PFSK-1 (cell line): ENCODE measurements around the gene CHD3.

Source experiments
- FOXP2 ChIP-seq: optimal IDR thresholded peaks from 2 replicates; pipeline ENCODE3; 2011; ENCODE audit warnings: borderline replicate concordance, control low read depth, inconsistent platforms; ENCODE audit not compliant: insufficient read depth; ENCODE audit errors: extremely low read length, extremely low read depth
- POLR2AphosphoS5 ChIP-seq: IDR thresholded peaks from 2 replicates; pipeline ENCODE4 v1.6.1; 2012; ENCODE audit warnings: low read depth, mild to moderate bottlenecking, control low read depth, low read length, moderate library complexity
- SIN3A ChIP-seq: IDR thresholded peaks from 2 replicates; pipeline ENCODE4 v1.6.1; 2012; ENCODE audit warnings: mild to moderate bottlenecking, low read length, moderate library complexity, borderline replicate concordance; ENCODE audit not compliant: insufficient read depth
- TAF1 ChIP-seq: IDR thresholded peaks from 2 replicates; pipeline ENCODE4 v1.6.1; 2012; ENCODE audit warnings: low read length, control low read depth, borderline replicate concordance; ENCODE audit not compliant: insufficient read depth
- TF ChIP-seq, protein P1 (sequence below), 2 experiments: IDR thresholded peaks; 2 replicates each; pipeline versions ENCODE4 v1.6.1 to v1.8.0; 2011 to 2012; ENCODE audit warnings: low read depth in 2 of 2, low read length in 2 of 2, control low read depth in 1 of 2, inconsistent platforms in 1 of 2, mild to moderate bottlenecking in 1 of 2, moderate library complexity in 1 of 2; ENCODE audit not compliant: insufficient read depth in 1 of 2

DNA sequence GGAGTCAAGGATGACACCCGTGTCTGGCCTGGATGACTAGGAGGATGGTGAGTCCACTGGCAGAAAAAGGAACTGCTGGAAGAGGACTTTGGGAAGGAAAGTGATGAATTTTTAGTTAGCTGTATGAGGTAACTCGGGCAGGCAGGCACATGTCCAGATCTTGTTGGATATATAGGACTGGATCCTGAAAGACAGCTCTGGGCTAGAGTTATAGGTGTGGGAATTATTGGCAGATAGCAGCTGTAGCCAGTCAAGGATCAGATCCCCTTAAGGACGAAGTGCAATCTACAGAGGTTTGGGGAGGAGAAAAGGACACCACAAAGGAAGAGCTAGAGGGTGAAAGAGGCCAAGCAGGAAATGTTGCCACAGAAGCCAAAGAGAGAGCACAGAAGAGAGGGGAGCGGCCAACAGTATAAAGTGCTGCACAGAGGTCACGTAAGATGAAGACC lies 20.7 kb upstream of the CHD3 start:
- no peak for TF ChIP-seq SIN3A
- TF ChIP-seq, protein P1, sequence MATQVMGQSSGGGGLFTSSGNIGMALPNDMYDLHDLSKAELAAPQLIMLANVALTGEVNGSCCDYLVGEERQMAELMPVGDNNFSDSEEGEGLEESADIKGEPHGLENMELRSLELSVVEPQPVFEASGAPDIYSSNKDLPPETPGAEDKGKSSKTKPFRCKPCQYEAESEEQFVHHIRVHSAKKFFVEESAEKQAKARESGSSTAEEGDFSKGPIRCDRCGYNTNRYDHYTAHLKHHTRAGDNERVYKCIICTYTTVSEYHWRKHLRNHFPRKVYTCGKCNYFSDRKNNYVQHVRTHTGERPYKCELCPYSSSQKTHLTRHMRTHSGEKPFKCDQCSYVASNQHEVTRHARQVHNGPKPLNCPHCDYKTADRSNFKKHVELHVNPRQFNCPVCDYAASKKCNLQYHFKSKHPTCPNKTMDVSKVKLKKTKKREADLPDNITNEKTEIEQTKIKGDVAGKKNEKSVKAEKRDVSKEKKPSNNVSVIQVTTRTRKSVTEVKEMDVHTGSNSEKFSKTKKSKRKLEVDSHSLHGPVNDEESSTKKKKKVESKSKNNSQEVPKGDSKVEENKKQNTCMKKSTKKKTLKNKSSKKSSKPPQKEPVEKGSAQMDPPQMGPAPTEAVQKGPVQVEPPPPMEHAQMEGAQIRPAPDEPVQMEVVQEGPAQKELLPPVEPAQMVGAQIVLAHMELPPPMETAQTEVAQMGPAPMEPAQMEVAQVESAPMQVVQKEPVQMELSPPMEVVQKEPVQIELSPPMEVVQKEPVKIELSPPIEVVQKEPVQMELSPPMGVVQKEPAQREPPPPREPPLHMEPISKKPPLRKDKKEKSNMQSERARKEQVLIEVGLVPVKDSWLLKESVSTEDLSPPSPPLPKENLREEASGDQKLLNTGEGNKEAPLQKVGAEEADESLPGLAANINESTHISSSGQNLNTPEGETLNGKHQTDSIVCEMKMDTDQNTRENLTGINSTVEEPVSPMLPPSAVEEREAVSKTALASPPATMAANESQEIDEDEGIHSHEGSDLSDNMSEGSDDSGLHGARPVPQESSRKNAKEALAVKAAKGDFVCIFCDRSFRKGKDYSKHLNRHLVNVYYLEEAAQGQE (IDR thresholded peaks at IDR 0.05; ENCODE audit: insufficient read depth in 1 of 2, low read depth in 2 of 2, low read length in 2 of 2) = no peak
- TF ChIP-seq FOXP2 = no peak
- no peak for TF ChIP-seq POLR2AphosphoS5
- no peak for TF ChIP-seq TAF1
